EH (cell line): Measurements from ENCODE around the gene HIP1R.

ENCODE experiments used
- DNase-seq: peaks from one replicate; pipeline ENCODE4 v3.0.0-alpha.2; 2015; ENCODE audit warnings: low read depth

The HIP1R gene

GRCh38 chr12:122830517-122831214, 4.6 kb upstream of the HIP1R start:
- DNase-seq: peak; percentile 81

- peak; percentile 55 for DNase-seq
Observed at GRCh38 chr12:122834104-122834920, 945 bp upstream of the HIP1R start.

DNA sequence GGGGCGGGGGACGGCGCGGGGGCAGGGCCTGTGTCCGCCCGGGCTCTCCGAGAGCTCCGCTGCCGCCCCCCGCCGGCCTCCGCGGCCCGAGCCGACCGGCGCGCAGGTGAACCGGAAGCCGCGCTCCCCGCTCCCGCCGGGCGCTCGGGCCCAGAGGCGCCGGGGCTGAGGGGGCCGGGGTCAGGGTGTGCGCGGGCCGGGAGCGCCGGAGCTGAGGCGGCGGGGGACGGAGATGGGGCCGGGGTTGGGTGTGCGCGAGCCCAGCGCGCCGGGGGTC, 431 bp downstream of the HIP1R start:
- no peak for DNase-seq

GRCh38 chr12:122836027-122836921, 1.0 kb downstream of the HIP1R start:
- DNase-seq: peak; percentile 40

DNA sequence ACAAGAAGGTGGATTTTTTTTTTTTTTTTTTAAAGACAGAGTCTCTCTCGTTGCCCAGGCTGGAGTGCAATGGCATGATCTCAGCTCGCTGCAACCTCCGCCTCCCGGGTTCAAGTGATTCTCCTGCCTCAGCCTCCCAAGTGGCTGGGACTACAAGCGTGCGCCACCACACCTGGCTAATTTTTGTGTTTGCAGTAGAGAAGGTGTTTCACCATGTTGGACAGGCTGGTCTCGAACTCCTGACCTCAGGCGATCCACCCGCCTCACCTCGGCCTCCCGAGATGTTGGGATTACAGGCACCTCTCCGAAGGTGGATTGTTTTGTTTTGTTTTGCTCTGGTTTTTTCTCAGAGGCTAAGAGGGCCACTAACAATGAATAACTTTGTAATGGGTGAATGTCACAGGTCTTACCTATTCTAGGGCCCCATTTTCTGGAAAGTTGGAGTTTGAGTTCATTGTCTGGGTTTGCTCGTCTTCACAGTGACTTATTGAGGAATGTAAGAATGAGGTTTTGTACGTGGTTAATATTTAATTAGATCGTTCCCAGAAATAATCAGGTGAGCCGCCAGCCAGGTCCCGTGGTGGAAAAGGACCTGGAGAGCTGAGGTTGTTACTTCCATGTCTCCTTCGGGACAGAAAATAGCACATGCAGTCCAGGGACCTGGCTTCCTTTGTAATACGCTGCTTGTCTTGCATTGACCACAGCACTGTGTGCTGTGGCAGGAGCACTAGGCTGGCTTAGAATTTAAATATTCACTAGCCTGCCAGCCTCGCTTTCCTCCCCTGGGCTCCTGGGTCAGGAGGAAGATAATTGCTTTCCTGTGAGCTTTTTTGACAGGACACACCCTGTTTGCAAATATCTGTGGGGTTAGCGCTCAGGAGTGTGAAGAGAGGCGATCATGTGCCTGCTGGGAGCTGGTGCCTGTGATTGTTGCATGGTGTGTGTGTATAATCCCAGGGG, 2.3 kb downstream of the HIP1R start:
- DNase-seq: no peak

GRCh38 chr12:122838841-122839240, 3.6 kb downstream of the HIP1R start:
- DNase-seq: no peak

- DNase-seq: no peak
Observed at GRCh38 chr12:122839907-122840554, 4.8 kb downstream of the HIP1R start.

GRCh38 chr12:122840580-122841513, 5.6 kb downstream of the HIP1R start:
- DNase-seq: no peak

GRCh38 chr12:122841544-122842321, 6.5 kb downstream of the HIP1R start:
- DNase-seq: peak; percentile 90

- peak; percentile 59 for DNase-seq
Observed at GRCh38 chr12:122842505-122843405, 7.5 kb downstream of the HIP1R start.

DNA sequence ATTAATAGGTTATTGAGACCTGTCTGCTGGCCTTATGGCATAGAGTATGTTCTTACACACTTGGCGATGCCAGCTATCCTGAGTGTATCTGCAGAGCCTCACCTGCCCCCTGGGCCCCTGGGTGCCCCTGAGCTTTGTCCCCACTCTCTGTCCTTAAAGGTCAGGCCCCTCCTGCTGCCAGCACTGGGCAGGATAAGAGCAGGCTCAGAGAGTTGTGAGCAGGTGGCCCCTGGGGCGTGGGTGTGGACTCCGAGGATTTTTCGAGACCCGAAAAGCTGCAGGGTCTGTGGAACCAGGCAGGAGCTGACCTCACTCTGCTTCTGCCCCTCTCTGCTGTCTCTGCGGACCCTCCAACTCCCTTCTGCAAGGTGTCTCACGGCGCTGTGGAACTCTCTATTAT, 8.2 kb downstream of the HIP1R start:
- DNase-seq: no peak

GRCh38 chr12:122844366-122844971, 9.2 kb downstream of the HIP1R start:
- no peak for DNase-seq

DNA sequence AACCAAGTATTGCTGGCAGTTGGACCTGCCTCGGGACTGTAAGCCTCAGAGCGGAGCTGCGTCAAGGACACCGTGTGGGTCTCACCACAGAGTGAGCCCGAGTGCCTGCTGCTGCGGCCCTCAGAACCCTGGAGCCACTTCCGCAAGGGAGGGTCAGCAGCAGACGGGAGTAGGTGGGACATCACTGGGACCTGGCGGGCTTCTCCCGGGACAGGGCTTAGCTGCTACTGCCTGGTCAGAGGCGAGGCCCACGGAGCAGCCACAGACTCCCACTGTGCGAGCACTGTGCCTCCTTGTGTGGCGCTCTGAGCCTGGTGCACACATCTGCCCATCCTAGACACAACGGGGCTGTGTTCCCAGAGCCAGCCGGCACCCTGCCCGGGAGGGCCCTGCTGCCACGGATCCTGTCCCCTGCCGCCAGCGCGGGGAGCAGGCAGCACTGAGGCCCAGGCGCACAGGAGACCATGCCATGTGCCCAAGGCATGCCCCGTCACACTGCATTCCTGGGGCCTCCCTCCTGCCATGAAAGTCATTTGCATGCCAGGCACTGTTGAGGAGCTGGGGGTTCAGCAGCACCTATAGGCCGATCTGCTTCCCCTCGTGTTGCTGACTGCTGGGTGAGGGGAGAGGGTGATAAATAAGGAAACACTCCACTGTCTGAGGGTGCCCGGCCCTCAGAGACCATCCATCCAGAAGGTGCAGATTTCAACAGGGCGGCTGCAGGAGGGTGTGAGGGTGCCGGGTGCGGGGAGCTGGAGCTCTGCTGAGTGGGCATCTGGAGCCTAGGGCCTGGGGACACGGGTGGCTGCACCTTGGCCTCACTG, 10.0 kb downstream of the HIP1R start:
- no peak for DNase-seq

DNA sequence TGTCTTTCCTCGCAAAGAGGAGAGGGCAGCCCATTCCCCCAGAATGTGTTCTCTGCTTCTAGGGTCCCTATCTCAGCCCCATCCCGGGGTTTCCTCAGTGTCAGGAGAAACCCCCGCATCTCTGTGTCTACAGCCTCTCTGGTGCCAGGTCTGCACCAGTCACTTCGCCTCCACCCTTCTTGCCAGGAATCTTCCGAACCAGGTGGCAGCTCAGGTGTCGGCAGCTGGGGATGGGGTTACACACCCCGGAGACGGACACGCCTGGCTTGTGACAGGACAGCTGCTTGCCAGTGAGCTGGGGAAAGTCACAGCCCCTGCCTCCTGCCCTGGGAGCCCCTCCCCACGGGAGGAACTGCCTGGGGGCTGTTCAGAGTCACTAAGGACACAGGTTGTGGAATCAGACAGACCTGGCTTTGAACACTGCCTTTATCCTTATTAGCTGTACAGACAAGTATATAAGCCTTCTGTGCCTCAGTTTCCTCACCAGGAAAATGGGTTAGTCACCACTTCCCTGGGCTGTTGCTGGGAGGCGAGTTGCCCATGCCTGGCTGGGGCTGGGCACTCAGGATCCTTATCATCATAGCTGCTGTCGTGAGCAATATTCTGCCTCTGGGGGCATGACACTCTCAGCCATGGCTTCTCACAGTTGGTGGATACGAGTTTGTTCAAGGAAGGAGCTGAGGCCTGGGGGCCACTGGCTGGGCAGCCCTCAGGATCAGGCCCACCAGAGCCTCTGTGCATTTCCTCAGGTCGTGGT, 10.8 kb downstream of the HIP1R start:
- no peak for DNase-seq

- DNase-seq: no peak
Observed at GRCh38 chr12:122846622-122847515, 11.6 kb downstream of the HIP1R start.
